ENCODE data around the gene GPC3. TPM values are rescaled to one million over a fixed set of nuclear protein-coding genes. Genes with fewer than 3 reads are reported as not detected.

The GPC3 gene
- total and polyA plus RNA-seq, 5 donors: 6.7 to 15.5 (median 7.5) TPM

- intact Hi-C loops (cut with DNase I): no loop called here
- no peak for DNase-seq
- H3K4me1 ChIP-seq (ENCODE audit: control insufficient read depth, insufficient read depth, low read length): no peaks in the 10 kb centered on the region
- H3K27ac ChIP-seq (ENCODE audit: low read length): no peak overlapping the region
- no peaks in the 10 kb centered on the region for H3K9me3 ChIP-seq (ENCODE audit: control insufficient read depth, low read length)
- H3K4me3 ChIP-seq (ENCODE audit: low read length): no peak overlapping the region
- 97% methylated on average over 1 of the region's 1 CpG for WGBS
- no peak for ATAC-seq
- H3K27me3 ChIP-seq (ENCODE audit: control insufficient read depth, insufficient read depth): no peaks in the 10 kb centered on the region
Measured at GRCh38 chrX:133600536-133600935, 384.9 kb downstream of the GPC3 start.

DNA sequence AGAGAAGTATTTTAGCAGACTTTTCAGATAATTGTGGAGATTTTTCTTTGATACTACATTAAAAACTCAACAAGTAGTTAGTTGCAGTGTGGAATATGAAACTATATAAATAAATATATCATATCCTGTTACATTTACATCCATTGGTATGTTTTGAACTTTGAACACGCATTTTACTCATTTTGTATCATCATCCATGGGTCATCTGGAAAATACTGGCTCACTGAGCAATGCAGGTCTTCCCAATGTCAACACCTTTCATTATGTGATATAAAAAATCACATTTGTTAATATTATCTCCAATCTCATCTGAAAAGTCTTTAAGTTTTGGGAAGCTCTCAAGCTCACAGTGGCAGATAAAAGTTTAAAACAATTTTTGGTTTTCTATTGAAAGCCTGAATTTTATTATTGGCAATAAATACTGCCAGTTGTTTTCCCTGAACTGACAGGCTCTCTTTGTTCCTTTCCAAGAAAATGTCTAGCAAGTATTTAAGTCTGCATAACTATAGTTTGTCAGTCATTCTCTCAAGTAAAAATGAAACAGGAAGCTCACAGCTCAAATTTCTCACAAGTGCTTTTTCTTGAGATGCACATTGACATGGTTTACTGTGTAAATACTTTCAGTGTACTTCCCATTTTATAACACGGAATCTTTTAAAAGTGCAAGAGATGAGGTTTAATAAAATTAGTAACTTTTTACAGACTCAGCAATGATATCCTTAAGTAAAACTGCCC, 386.6 kb downstream of the GPC3 start:
- Histone ChIP-seq H3K4me3 (ENCODE audit: low read length) (no peak overlapping the region), H3K27ac (ENCODE audit: low read length) (no peak overlapping the region), H3K27me3 (ENCODE audit: control insufficient read depth, insufficient read depth) (no peaks in the 10 kb centered on the region), H3K9me3 (ENCODE audit: control insufficient read depth, low read length) (no peaks in the 10 kb centered on the region), H3K4me1 (ENCODE audit: control insufficient read depth, insufficient read depth, low read length) (no peaks in the 10 kb centered on the region)
- 77% methylated on average over 2 of the region's 2 CpGs for WGBS
- intact Hi-C loops (cut with DNase I): no loop called here
- DNase-seq (no peak), ATAC-seq (no peak)

DNA sequence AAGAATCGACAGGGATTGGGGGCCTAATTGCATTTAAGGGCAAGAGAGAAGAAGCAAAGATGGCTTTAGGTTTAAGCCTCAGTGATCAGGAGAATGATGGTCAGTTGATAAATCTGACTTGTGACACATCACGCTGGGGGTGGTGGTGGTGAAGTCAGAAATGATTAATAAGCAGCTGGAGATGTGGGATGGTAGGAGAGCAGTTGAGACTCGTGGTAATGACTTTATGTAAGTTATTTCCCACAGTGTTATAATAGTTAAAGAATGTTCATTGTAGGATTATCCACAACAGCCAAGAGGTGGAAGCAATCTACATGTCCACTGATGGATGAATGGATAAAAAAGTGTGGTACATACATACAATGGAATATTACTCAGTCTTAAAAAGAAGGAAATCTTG, 391.2 kb downstream of the GPC3 start:
- H3K4me3 ChIP-seq (ENCODE audit: low read length): no peak overlapping the region
- ATAC-seq (no peak), DNase-seq (no peak)
- no peaks in the 10 kb centered on the region for H3K9me3 ChIP-seq (ENCODE audit: control insufficient read depth, low read length)
- WGBS: 92% methylated on average over 3 of the region's 3 CpGs
- intact Hi-C loops (cut with DNase I): no loop called here
- H3K27ac ChIP-seq (ENCODE audit: low read length): no peak overlapping the region
- no peaks in the 10 kb centered on the region for H3K4me1 ChIP-seq (ENCODE audit: control insufficient read depth, insufficient read depth, low read length)
- no peaks in the 10 kb centered on the region for H3K27me3 ChIP-seq (ENCODE audit: control insufficient read depth, insufficient read depth)

DNA sequence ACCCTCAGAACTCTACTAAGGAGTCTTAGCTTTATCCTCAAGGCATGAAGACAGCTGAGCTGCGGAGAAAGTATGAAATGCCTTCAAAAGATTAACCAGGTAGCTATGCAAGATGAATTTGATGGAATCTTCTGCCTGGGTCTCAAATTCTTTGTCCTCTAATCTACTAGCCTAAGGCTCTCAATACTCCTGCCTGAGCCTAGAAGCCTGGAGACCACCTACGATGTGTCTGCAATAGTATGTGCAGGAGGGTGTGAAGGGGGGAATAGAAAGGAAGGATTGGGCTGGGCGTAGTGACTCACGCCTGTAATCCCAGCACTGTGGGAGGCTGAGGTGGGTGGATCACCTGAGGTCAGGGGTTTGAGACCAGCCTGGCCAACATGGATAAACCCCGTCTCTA, 391.9 kb downstream of the GPC3 start:
- intact Hi-C loops (cut with DNase I): no loop called here
- no peaks in the 10 kb centered on the region for H3K27me3 ChIP-seq (ENCODE audit: control insufficient read depth, insufficient read depth)
- no peak overlapping the region for H3K4me3 ChIP-seq (ENCODE audit: low read length)
- ATAC-seq (no peak), DNase-seq (no peak)
- 96% methylated on average over 5 of the region's 5 CpGs for WGBS
- H3K27ac ChIP-seq (ENCODE audit: low read length): no peak overlapping the region
- H3K4me1 ChIP-seq (ENCODE audit: control insufficient read depth, insufficient read depth, low read length): no peaks in the 10 kb centered on the region
- no peaks in the 10 kb centered on the region for H3K9me3 ChIP-seq (ENCODE audit: control insufficient read depth, low read length)

DNA sequence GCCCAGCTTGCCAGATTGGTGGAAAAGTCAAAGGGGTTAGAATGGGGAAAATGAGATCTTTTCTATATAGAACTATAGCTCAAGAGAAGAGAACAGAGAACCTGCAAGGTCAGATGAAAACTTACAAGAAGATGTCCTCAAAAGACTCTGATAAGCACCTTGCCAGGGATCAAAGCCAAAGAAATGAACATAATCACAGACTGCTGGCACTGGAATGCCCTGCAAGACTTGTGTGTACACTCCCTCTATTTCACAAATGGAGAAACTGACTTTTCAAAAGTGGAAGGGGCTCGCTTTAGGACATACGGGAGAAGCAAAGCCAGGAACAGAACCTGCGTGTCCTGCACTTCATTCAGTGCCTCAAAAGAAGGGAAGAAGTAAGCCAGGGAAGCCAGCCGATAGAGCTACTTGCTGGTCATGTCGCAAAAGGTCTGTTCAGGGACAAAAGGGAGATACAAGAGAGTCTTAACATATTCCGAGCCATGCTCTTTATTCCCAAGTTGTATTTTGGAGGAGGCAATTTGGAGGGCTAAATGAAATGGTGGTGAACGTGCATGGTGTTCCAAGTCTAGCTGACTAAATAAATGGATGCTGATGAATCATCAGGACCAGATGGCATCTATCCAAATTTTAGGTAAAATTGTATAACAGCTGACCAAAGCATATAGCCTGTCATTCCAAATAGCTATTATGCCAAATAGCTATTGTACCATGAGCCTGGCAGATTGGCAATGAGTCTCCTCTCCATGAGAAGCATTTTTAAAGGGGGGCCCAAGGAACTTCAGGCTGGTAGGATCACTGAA, 394.5 kb downstream of the GPC3 start:
- H3K4me1 ChIP-seq (ENCODE audit: control insufficient read depth, insufficient read depth, low read length): no peaks in the 10 kb centered on the region
- no peak overlapping the region for H3K4me3 ChIP-seq (ENCODE audit: low read length)
- no peak for DNase-seq
- no peak overlapping the region for H3K27ac ChIP-seq (ENCODE audit: low read length)
- no peak for ATAC-seq
- intact Hi-C loops (cut with DNase I): no loop called here
- no peaks in the 10 kb centered on the region for H3K9me3 ChIP-seq (ENCODE audit: control insufficient read depth, low read length)
- no peaks in the 10 kb centered on the region for H3K27me3 ChIP-seq (ENCODE audit: control insufficient read depth, insufficient read depth)
- WGBS: 85% methylated on average over 7 of the region's 7 CpGs

DNA sequence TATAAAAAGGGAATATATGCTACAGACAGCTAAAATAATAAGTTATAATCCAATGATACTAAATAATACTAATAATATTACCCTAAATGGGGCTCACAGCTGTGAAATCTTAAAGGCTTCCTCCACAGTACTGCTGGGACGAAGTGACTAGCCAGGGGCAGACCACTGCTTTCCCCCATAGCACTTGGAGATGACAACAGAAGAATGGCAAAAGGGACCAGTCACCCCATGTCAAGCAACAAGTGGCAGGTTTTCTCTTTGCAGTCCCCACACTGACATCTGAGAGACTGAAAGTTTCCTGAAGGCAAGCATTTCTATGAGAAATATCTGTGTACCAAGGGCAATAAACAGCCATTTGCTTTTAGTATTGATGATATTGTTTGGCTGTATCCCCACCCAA, 396.6 kb downstream of the GPC3 start:
- Histone ChIP-seq H3K9me3 (ENCODE audit: control insufficient read depth, low read length) (no peaks in the 10 kb centered on the region), H3K27ac (ENCODE audit: low read length) (no peak overlapping the region), H3K4me1 (ENCODE audit: control insufficient read depth, insufficient read depth, low read length) (no peaks in the 10 kb centered on the region), H3K27me3 (ENCODE audit: control insufficient read depth, insufficient read depth) (no peaks in the 10 kb centered on the region), H3K4me3 (ENCODE audit: low read length) (no peak overlapping the region)
- intact Hi-C loops (cut with DNase I): no loop called here
- ATAC-seq (no peak), DNase-seq (no peak)
- 90% methylated on average over 1 of the region's 1 CpG for WGBS

DNA sequence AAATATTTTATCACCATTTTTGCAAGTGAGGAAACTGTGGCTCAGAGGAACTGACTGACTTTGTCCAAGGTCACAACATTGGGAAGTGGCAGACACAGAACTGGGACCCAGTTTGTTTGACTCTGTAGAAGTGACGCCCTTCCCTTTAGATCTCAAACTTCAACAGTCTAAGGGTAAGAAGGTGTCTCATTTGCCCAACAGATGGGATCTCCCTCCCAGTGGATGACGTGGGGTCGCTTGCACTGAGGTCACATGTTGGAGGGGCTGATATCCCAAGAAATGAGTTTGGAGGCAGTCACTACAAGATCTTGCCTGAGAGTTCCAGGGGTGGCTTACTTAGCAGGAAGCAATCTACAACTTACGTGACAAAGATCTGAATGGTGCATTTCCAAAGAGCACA, 397.6 kb downstream of the GPC3 start:
- DNase-seq (no peak), ATAC-seq (no peak)
- Histone ChIP-seq H3K27ac (ENCODE audit: low read length) (no peak overlapping the region), H3K9me3 (ENCODE audit: control insufficient read depth, low read length) (no peaks in the 10 kb centered on the region), H3K4me3 (ENCODE audit: low read length) (no peak overlapping the region), H3K4me1 (ENCODE audit: control insufficient read depth, insufficient read depth, low read length) (no peaks in the 10 kb centered on the region), H3K27me3 (ENCODE audit: control insufficient read depth, insufficient read depth) (no peaks in the 10 kb centered on the region)
- 87% methylated on average over 4 of the region's 4 CpGs for WGBS
- intact Hi-C loops (cut with DNase I): no loop called here

GRCh38 chrX:133587071-133587470, 398.3 kb downstream of the GPC3 start:
- WGBS: 83% methylated on average over 4 of the region's 4 CpGs
- DNase-seq (no peak), ATAC-seq (no peak)
- intact Hi-C loops (cut with DNase I): no loop called here
- no peaks in the 10 kb centered on the region for H3K9me3 ChIP-seq (ENCODE audit: control insufficient read depth, low read length)
- no peaks in the 10 kb centered on the region for H3K4me1 ChIP-seq (ENCODE audit: control insufficient read depth, insufficient read depth, low read length)
- no peak overlapping the region for H3K4me3 ChIP-seq (ENCODE audit: low read length)
- no peaks in the 10 kb centered on the region for H3K27me3 ChIP-seq (ENCODE audit: control insufficient read depth, insufficient read depth)
- no peak overlapping the region for H3K27ac ChIP-seq (ENCODE audit: low read length)

DNA sequence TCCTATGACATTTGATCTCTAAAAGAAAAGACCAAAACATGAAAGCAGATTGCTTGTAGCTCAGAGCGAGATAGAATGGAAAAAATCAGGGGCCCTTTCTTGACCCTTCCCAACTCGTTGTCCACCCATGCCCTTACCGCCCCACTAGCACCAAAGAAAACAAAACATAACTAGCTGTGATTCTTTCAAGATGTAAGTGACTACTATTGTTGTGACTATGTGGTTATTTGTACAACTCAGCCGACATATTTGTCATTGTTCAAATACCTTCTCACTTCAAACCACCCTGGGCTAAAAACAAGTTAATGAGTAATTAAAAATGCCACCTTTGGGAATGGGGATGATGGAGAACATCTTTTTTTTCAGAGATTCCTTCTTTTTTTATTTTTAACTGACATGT, 399.0 kb downstream of the GPC3 start:
- intact Hi-C loops (cut with DNase I): no loop called here

DNA sequence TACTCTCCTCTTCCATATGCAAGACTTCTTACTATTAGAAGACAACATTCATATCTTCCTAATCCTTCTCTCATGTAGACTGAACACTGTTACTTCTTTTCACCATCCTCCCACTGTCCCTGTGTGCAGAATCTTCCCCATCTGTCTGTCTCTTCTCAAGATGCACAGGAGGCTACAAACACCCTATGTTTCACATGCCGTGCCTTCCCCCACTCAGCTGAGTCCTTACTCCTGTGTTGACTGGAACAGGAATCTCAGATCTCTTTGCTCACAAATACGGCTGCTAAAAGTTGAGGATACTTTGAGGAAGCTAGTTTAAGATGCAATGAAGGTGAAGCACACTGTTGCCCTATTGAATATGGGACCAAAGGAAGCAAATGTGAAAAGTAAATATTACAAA, 401.6 kb downstream of the GPC3 start:
- no peaks in the 10 kb centered on the region for H3K27me3 ChIP-seq (ENCODE audit: control insufficient read depth, insufficient read depth)
- H3K4me3 ChIP-seq (ENCODE audit: low read length): no peak overlapping the region
- no peaks in the 10 kb centered on the region for H3K4me1 ChIP-seq (ENCODE audit: control insufficient read depth, insufficient read depth, low read length)
- H3K27ac ChIP-seq (ENCODE audit: low read length): no peak overlapping the region
- DNase-seq (no peak), ATAC-seq (no peak)
- WGBS: 92% methylated on average over 2 of the region's 2 CpGs
- intact Hi-C loops (cut with DNase I): no loop called here
- no peaks in the 10 kb centered on the region for H3K9me3 ChIP-seq (ENCODE audit: control insufficient read depth, low read length)

More for the DNA sequence above, 399.0 kb downstream of the GPC3 start:
- Histone ChIP-seq H3K27me3 (ENCODE audit: control insufficient read depth, insufficient read depth) (no peaks in the 10 kb centered on the region), H3K27ac (ENCODE audit: low read length) (no peak overlapping the region), H3K4me3 (ENCODE audit: low read length) (no peak overlapping the region), H3K4me1 (ENCODE audit: control insufficient read depth, insufficient read depth, low read length) (no peaks in the 10 kb centered on the region), H3K9me3 (ENCODE audit: control insufficient read depth, low read length) (no peaks in the 10 kb centered on the region)
- no peak for ATAC-seq
- DNase-seq: no peak
- WGBS: 68% methylated on average over 4 of the region's 4 CpGs

DNA sequence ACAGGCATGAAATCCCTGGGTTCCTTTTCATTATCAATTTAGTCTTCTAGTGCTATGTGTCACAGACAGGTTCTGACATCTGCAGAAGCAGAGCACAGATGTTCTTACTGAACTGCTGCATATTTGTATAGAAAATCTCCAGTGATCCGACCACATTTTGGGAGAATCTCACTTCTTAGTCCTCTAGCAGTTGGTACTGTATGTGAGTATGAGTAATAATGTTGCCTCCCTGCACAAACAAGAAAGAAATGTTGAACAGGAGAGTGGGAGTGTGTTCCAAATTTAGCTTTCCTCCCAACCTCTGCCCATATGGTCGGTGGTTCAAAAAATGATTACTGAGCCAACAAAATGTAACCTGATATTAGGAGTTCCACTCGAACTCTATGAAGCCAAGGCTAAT, 404.8 kb downstream of the GPC3 start:
- no peak overlapping the region for H3K4me3 ChIP-seq (ENCODE audit: low read length)
- 41% methylated on average over 3 of the region's 3 CpGs for WGBS
- no peak for ATAC-seq
- no peaks in the 10 kb centered on the region for H3K9me3 ChIP-seq (ENCODE audit: control insufficient read depth, low read length)
- no peaks in the 10 kb centered on the region for H3K27me3 ChIP-seq (ENCODE audit: control insufficient read depth, insufficient read depth)
- no peaks in the 10 kb centered on the region for H3K4me1 ChIP-seq (ENCODE audit: control insufficient read depth, insufficient read depth, low read length)
- intact Hi-C loops (cut with DNase I): no loop called here
- no peak overlapping the region for H3K27ac ChIP-seq (ENCODE audit: low read length)
- DNase-seq: no peak
